Tibial nerve (tissue), 4 donors: ENCODE data around the gene SRXN1.

ENCODE experiments used
- CTCF ChIP-seq, 5 experiments: fragments of 200-600 bp in 3 of 5; fragments of 450-650 bp in 2 of 5; sonication (generic) in 3 of 5; IDR thresholded peaks; one replicate each; pipeline ENCODE4 v1.5.1; 2016 to 2019; ENCODE audit warnings: antibody characterized with exemption in 5 of 5, mild to moderate bottlenecking in 3 of 5, moderate library complexity in 2 of 5
- EP300 ChIP-seq, 2 donors: sonication (generic); formaldehyde crosslinking; IDR thresholded peaks; one replicate each; pipeline ENCODE4 v1.6.1; 2017; ENCODE audit warnings: antibody characterized with exemption in 2 of 2, mild to moderate bottlenecking in 1 of 2

- TF ChIP-seq CTCF (IDR thresholded peaks at IDR 0.05): no peak
- TF ChIP-seq EP300 (IDR thresholded peaks at IDR 0.05): no peak
Observed at GRCh38 chr20:664151-664550, 11.2 kb upstream of the SRXN1 start.
